PC-3 (cell line): ENCODE measurements around the gene FIP1L1.

Experiments
- CTCF ChIP-seq: fragments of 300-600 bp; sonication (generic); conservative IDR thresholded peaks from 2 replicates; pipeline ENCODE4 v1.5.1; 2017; ENCODE audit warnings: antibody characterized with exemption, low read depth, mild to moderate bottlenecking, low read length
- EZH2 ChIP-seq: fragments of 300-600 bp; sonication (generic); IDR thresholded peaks from one replicate; pipeline ENCODE4 v1.6.1; 2017; ENCODE audit warnings: antibody characterized with exemption, mild to moderate bottlenecking, low read length; ENCODE audit not compliant: unreplicated experiment
- EZH2phosphoT487 ChIP-seq: fragments of 300-600 bp; sonication (generic); IDR thresholded peaks from 2 replicates; pipeline ENCODE4 v1.6.1; 2018; ENCODE audit warnings: mild to moderate bottlenecking, antibody characterized with exemption, low read length, borderline replicate concordance

- TF ChIP-seq CTCF: no peak
- TF ChIP-seq EZH2: no peak
- TF ChIP-seq EZH2phosphoT487: no peak
Measured at GRCh38 chr4:53349091-53349491, 28.4 kb upstream of the FIP1L1 start.
